Fibroblast of the aortic adventitia (primary cell): ENCODE results near the gene PRKN. TPM values are rescaled to one million over a fixed set of nuclear protein-coding genes. Genes with fewer than 3 reads are reported as not detected.

Experiments used
- DNase-seq: peaks from one replicate; pipeline ENCODE4 v3.0.0-alpha.2; 2010; ENCODE audit warnings: low read depth
- H3K4me3 ChIP-seq: 2 replicates; pipeline ENCODE4 v1.5.1; 2011; ENCODE audit warnings: low read depth, mild to moderate bottlenecking, control low read depth, low read length, moderate library complexity
- total RNA-seq: library from RNA; depleted of rRNA; stranded (reverse); fragments of >200 nt; gene quantifications from 2 replicates; pipeline ENCODE4 v1.2.3, GENCODE V29; 2012; ENCODE audit warnings: low replicate concordance
- TF ChIP-seq, protein P1 (sequence below): IDR thresholded peaks from 2 replicates; pipeline ENCODE4 v1.5.1; 2011; ENCODE audit warnings: mild to moderate bottlenecking, low read length, control low read depth, inconsistent platforms; ENCODE audit not compliant: insufficient read depth

The PRKN gene
- total RNA-seq, 1 donor = 2.0 TPM

GRCh38 chr6:162728197-162728596 is 631 bp upstream of the PRKN start:
- TF ChIP-seq, protein P1, sequence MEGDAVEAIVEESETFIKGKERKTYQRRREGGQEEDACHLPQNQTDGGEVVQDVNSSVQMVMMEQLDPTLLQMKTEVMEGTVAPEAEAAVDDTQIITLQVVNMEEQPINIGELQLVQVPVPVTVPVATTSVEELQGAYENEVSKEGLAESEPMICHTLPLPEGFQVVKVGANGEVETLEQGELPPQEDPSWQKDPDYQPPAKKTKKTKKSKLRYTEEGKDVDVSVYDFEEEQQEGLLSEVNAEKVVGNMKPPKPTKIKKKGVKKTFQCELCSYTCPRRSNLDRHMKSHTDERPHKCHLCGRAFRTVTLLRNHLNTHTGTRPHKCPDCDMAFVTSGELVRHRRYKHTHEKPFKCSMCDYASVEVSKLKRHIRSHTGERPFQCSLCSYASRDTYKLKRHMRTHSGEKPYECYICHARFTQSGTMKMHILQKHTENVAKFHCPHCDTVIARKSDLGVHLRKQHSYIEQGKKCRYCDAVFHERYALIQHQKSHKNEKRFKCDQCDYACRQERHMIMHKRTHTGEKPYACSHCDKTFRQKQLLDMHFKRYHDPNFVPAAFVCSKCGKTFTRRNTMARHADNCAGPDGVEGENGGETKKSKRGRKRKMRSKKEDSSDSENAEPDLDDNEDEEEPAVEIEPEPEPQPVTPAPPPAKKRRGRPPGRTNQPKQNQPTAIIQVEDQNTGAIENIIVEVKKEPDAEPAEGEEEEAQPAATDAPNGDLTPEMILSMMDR = no peak

GRCh38 chr6:162726947-162727321 is 632 bp downstream of the PRKN start:
- TF ChIP-seq, protein P1 = no peak
- H3K4me3 ChIP-seq = peak overlapping the region; percentile 88
- DNase-seq = peak; percentile 2

More at GRCh38 chr6:162728197-162728596, 631 bp upstream of the PRKN start:
- no peak for DNase-seq
- H3K4me3 ChIP-seq = peak overlapping the region; percentile 65

DNA sequence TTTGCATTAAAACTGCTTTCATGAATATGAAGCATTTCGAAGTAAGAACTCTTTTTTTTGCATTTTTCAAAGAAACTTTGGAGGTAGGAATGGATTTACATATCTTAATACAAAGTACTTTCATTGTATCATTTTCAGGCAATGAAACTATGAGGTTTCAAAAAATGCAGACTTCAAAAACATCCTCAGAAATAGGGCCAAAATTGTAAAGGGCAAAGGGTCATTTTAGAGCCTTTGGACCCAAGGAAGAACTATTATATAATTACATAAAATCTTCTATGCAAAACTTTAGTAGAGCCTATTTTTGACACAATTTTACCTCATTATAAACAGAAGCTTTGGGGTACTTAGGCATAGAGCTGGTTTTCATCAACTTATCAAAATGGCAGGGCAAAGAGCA is 4.9 kb downstream of the PRKN start:
- no peak for DNase-seq
- H3K4me3 ChIP-seq = no peak overlapping the region
- TF ChIP-seq, protein P1 = no peak

DNA sequence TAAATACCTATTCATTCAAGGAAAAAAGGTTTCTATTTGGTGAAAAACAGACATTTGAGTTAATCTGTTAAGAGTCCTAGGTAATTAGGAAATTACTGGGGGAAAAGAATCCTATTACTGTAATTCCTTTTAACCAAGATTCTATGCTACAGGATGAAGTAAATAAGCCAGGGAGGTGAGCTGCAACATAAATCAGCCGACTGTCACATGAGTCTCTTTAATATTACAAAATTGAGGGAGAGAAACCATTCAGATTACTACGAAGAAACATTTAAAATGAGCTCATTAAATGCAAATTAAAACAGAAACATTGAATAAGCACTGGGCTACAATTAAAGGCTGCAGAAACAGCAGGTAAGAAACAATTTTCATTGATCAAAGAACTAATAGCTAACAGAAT is 5.3 kb downstream of the PRKN start:
- TF ChIP-seq, protein P1 = no peak
- DNase-seq = no peak
- H3K4me3 ChIP-seq = no peak overlapping the region

- H3K4me3 ChIP-seq = no peak overlapping the region
- TF ChIP-seq, protein P1 = no peak
- DNase-seq = no peak
Measured at GRCh38 chr6:162721404-162721687, 6.2 kb downstream of the PRKN start.

DNA sequence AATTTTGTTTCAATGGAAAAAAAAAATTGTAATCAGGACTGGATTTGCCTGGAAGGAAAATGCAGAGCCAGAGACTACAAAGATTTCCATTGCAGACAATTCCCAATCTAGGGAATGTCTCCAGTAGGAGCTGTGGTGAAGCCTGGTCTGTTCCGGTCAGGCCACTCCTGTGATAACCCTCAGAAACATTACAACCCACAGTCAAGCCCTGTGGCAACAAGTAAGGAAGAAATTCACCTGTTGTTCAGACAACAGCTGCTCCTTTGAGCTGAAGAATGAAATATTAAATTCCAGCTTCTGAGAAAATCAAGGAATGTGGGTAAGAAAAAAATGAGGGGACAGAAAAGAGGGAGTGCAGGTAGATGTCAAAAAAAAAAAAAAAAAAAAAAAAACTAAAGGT is 8.0 kb downstream of the PRKN start:
- no peak overlapping the region for H3K4me3 ChIP-seq
- TF ChIP-seq, protein P1 = no peak
- no peak for DNase-seq

DNA sequence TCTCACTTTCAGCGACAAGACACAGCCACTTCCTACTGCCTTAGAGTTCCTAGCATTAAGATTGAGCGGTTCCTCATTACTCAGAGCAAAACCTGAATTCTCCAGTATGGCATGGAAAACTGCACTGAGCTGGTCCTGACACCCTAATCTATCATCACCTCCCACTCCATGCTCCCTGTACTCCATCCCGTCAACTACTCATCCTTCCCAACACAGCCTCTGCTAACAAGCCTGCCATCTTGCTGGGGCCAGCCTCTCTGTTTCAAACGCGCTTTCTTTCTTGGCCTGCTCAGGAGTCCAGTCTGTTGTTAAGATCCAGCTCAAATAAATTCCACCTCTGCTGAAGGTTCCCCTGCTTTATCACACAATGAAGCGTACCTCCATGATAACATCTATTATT is 12.0 kb downstream of the PRKN start:
- TF ChIP-seq, protein P1 = no peak
- H3K4me3 ChIP-seq = no peak overlapping the region
- DNase-seq = no peak
